NCI-H2196 treated with DMSO at 0.1 percent for 48 hours (cell line): Measurements from ENCODE around the gene PIGZ.
"Not testable (repeated sequence)": the region's sequence is repeated elsewhere in the genome, so short reads cannot be mapped to it uniquely, and the experiment has no call there.

Experiments
- DNase-seq: peaks from one replicate; lab custom pipeline; 2025; ENCODE audit not compliant: unreplicated experiment; lab: John Stamatoyannopoulos, UW

PIGZ gene

DNA sequence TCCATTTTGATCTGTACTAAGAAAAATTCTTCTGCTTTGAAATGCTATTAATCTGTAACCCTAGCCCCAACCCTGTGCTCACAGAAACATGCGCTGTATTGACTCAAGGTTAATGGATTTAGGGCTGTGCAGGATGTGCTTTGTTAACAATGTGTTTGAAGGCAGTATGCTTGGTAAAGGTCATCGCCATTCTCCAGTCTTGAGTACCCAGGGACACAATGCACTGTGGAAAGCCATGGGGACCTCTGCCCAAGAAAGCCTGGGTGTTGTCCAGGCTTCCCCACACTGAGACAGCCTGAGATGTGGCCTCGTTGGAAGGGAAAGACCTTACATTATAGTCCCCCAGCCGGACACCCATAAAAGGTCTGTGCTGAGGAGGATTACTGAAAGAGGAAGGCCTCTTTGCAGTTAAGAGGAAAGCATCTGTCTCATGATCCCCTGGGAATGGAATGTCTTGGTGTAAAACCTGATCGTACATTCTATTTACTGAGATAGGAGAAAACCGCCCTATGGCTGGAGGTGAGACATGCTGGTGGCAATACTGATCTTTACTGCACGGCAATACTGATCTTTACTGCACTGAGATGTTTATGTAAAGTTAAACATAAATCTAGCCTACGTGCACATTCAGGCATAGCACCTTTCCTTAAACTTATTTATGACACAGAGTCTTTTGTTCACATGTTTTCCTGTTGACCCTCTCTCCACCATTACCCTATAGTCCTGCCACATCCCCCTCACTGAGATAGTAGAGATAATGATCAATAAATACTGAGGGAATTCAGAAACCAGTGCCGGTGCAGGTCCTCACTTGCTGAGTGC lies 6.3 kb downstream of the PIGZ start:
- no peak for DNase-seq

DNA sequence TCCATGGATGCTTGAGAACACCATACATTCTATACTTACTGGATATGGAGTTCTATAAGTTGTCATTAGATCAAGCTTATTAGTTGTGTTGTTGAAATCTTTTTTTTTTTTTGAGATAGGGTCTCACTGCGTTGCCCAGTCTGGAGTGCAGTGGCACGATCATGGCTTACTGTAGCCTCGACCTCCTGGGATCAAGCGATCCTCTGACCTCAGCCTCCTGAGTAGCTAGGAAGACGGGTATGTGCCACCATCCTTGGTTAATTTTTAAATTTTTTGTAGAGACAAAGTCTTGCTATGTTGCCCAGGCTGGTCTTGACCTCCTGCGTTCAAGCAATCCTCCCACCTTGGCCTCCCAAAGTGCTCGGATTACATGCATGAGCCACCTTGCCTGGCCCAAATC lies 13.8 kb downstream of the PIGZ start:
- DNase-seq = no peak

DNA sequence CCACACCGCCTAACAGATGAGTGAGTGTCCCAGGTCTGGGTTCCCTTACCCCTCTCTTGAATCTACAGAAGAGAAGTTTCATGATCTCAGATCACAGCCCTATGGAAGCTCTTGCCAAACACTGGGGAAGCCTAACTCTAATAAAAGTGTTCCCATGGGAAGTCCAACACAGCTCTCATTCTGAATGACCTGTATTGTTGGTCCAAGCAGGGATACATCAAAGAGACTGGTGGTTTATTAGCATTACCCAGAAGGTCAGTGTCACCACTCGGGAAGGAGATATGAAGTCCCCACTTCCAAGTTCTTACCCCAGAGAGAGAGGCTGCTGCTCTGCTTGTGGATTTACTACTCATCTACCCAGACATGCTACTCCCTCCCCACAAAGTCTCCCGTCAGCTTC lies 17.3 kb downstream of the PIGZ start:
- no peak for DNase-seq

DNA sequence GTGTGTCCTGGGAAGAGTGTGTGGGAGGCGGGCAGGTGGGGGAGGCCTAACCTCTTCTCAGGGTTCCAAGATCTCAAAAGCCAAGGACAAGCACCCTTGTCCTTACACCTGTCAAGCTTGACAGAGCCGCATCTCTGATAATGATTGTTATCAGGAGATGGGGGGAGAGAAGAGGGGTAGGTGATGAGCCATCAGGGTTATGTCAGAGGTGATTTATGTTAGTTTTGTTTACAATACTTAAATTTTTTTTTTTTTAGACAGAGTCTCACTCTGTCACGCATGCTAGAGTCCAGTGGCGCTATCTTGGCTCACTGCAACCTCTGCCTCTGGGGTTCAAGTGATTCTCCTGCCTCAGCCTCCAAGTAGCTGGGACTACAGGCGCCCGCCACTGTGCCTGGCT lies 18.9 kb downstream of the PIGZ start:
- DNase-seq = no peak

DNA sequence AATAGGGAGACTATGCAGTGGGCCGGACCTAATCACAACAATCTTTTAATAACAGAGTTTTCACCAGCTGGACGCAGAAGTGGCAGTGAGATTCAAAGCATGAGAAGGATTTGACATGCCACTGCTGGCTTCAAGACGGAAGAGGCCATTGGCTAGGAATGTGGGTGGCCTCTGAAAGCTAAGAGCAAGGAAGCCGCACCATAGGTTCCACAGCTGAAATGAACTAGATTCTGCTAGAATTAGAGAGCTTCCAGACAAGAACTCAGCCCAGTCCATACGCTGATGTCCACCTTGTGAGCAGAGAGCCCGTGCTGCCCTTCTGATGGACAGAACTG lies 19.4 kb downstream of the PIGZ start:
- no peak for DNase-seq

DNA sequence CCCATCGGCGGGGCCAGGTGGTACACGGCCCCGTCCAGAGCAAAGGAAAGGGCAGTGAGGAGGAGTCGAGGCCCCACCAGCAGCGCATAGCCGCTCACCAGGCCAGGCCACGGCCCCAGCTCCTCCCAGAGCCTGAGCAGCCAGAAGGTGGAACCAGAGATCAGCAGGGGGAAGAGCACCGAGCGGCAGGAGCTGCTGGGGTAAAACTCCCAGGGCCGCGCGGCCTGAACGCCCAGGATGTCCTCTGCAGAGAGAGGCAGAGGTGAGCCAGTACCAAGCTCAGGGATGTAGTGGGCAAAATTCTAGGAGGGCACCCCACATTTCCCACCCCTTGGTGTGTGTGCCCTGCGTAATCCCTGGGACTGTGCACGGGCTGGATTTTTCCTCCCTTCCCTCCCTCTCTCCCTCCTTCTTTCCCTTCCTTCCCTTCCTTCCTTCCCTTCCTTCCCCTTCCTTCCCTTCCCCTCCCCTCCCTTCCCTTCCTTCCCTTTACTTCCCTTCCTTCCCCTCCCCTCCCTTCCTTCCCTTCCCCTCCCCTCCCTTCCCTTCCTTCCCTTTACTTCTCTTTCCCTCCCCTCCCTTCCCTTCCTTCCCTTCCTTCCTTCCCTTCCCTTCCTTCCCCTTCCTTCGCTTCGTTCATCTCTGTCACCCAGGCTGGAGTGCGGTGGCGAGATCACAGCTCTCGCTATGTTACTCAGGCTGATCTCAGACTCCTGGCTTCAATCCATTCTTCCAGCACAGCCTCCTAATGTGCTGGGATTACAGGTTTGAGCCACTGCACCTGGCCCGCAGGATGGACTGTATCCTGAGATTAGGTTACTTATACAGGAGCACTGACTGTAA lies 20.0 kb downstream of the PIGZ start:
- DNase-seq = no peak

DNA sequence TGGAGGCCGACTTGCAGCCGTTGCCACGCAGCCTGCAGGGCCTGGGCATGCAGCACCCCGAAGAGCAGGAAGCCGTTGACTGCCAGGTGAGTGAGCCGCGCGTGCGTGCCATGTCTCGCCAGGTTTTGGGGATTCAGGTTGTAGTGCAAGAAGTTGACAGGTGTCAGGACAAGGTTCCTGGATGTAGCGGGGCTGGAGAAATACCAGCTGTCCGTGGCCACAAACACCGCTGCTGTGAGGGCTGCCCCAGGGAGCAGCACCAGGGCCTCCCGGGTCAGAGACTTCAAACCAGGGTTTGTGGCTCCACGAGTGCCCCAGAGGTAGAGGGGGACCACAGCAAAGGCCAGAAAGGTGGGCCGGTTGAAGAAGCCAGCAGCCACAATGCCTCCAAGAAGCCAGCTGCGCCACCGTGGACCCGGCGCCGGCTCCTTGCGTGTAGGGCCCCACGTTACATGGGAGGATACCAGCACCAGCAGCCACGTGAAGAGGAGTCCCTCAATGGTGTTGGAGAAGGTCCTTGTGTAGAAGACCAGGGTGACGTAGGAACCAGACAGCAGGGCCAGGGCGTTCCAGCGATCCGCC lies 20.7 kb downstream of the PIGZ start:
- DNase-seq = no peak

DNA sequence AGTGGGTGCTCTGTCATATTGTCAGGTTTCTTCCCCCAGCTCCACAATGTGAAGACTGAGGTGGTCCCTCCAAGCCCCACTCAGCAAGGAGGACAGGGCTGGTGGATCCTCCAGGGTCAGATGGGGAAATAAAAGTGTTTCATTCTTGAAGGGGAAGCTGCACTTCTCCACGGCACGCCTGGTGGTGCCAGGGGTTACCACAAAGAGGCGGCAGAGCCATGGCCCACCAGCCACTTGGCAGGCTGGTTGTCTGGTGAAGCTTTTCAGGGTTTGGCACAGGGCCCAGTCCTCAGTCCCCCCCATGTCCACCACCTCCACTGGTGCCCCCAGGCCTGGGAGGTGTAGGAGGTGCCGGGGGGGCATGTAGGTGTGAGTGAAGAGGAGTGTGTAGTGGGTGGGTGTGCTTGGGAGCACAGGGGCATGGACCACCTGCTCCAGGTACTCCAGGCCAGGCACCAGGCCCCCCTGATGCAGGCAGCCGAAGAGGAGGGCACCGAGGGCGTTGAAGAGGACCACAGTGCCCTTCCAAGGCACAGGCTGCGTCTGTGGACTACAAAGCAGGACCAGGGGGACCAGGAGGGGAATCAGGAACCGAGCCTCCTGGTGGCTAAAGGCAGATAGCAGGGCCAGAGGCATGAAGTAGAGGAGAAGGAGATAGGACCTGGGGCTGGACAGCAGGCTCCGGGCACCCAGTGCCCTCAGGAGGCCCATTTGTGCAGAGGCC lies 21.3 kb downstream of the PIGZ start:
- DNase-seq = no peak

DNA sequence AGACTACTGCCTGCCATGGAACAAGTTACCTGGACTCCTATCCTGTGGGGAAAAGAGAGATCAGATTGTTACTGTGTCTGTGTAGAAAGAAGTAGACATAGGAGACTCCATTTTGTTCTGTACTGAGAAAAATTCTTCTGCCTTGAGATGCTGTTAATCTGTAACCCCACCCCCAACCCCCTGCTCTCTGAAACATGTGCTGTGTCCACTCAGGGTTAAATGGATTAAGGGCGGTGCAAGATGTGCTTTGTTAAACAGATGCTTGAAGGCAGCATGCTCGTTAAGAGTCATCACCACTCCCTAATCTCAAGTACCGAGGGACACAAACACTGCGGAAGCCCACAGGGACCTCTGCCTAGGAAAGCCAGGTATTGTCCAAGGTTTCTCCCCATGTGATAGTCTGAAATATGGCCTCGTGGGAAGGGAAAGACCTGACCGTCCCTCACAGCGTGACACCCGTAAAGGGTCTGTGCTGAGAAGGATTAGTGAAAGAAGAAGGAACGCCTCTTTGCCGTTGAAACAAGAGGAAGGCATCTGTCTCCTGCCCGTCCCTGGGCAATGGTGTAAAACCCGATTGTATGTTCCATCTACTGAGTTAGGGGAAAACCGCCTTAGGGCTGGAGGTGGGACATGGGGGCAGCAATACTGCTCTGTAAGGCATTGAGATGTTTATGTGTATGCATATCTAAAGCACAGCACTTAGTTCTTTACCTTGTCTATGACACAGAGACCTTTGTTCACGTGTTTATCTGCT lies 24.4 kb downstream of the PIGZ start:
- not testable (repeated sequence) for DNase-seq

- DNase-seq = peak; percentile 37
These were observed 25.7 kb downstream of the PIGZ start for GRCh38 chr3:196942915-196943277.

- DNase-seq = peak; percentile 100
These were observed 26.3 kb downstream of the PIGZ start, which contains the start of gene NCBP2 for GRCh38 chr3:196942226-196942914. Gene NCBP2 (minus strand): TSS chr3:196942528. CDS start chr3:196942503, 25 bp downstream.

GRCh38 chr3:196941729-196942225 lies 26.9 kb downstream of the PIGZ start:
- DNase-seq = no peak

GRCh38 chr3:196938576-196938975 lies 30.1 kb downstream of the PIGZ start:
- no peak for DNase-seq

GRCh38 chr3:196938124-196938523 lies 30.5 kb downstream of the PIGZ start:
- DNase-seq = no peak

DNA sequence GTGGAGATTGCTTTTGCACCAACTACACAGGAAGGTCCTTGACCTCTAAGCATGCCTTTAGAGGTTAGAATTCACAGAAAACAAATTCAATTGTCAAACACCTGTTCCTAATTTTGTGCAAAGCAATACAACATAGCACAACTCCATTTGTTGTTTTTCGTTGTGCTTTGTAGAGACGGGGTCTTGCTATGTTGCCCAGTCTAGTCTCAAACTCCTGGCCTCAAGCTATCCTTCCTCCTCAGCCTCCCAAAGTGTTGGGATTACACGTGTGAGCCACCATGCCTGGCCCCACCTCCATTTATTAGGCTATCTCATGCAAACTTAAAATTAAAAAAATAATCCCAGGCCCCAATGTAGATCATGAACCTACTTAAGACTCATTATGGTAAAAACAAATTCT lies 32.3 kb downstream of the PIGZ start:
- no peak for DNase-seq

- DNase-seq = no peak
These were observed 36.0 kb downstream of the PIGZ start for GRCh38 chr3:196932600-196932999.

GRCh38 chr3:196931828-196932587 lies 36.6 kb downstream of the PIGZ start:
- no peak for DNase-seq

DNA sequence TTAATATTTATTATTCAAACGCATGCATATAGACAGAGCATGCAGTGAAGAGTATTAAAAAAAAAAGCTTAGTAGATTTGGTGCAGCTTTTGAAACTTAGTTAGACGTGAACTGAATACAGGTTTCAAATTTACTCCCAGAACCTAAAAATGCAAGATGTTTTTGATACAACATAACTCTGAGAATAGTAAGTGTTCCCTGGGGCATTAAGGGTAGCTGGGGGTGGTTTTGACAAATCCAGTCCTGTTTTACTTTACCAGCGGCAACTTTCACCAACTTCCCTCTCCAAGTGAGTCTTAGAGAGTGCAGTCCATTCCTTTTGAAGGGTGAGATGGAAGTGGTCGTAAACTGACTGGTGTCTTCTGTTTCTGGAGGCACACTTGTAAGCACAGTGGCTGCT lies 37.5 kb downstream of the PIGZ start:
- no peak for DNase-seq
